A673 (cell line): ENCODE data around the gene CARS2. TPM values are rescaled to one million over a fixed set of nuclear protein-coding genes. Genes with fewer than 3 reads are reported as not detected.

Experiments used
- BruUV-seq: library from RNA; stranded (reverse); fragments of 400-500 nt; replicated peaks from 2 replicates; lab custom pipeline; 2021; lab: Mats Ljungman, UMichigan
- CTCF ChIA-PET: fragments of 300-600 bp; sonication (Branson Sonifier 250); formaldehyde crosslinking; loops from one replicate; lab custom pipeline; 2022; ENCODE audit warnings: antibody characterized with exemption; lab: Charles Lee
- POLR2A ChIA-PET: fragments of 300-600 bp; sonication (Branson Sonifier 250); formaldehyde crosslinking; loops from one replicate; lab custom pipeline; 2022; ENCODE audit warnings: antibody characterized with exemption; ENCODE audit not compliant: low non-redundant PET; lab: Charles Lee
- DNase-seq: peaks from one replicate; pipeline ENCODE4 v3.0.0-alpha.2; 2015; ENCODE audit warnings: low spot score
- H3K27ac ChIP-seq: fragments of 200-600 bp; sonication (generic); 2 replicates; pipeline ENCODE4 v1.5.1; 2016; ENCODE audit warnings: mixed run types, low read depth, mild to moderate bottlenecking, mixed read lengths, antibody characterized with exemption, low read length; ENCODE audit not compliant: poor library complexity, severe bottlenecking
- H3K27me3 ChIP-seq: fragments of 200-600 bp; sonication (generic); replicated peaks from 2 replicates; pipeline ENCODE4 v1.6.1; 2017; ENCODE audit warnings: mixed run types, low read depth, mild to moderate bottlenecking, mixed read lengths, antibody characterized with exemption, low read length; ENCODE audit not compliant: insufficient read depth, poor library complexity
- H3K36me3 ChIP-seq: fragments of 200-600 bp; sonication (generic); 2 replicates; pipeline ENCODE4 v1.6.1; 2016; ENCODE audit warnings: mixed run types, mild to moderate bottlenecking, mixed read lengths, antibody characterized with exemption, low read length; ENCODE audit not compliant: insufficient read depth, poor library complexity, severe bottlenecking
- H3K4me1 ChIP-seq: fragments of 200-600 bp; sonication (generic); 2 replicates; pipeline ENCODE4 v1.6.1; 2017; ENCODE audit warnings: mixed run types, mild to moderate bottlenecking, mixed read lengths, antibody characterized with exemption, low read length; ENCODE audit not compliant: insufficient read depth, poor library complexity, severe bottlenecking
- H3K4me3 ChIP-seq: fragments of 200-600 bp; sonication (generic); 2 replicates; pipeline ENCODE4 v1.5.1; 2016; ENCODE audit warnings: low read depth, mixed run types, mild to moderate bottlenecking, mixed read lengths, low read length; ENCODE audit not compliant: poor library complexity, severe bottlenecking
- H3K9me3 ChIP-seq: fragments of 200-600 bp; sonication (generic); 2 replicates; pipeline ENCODE4 v1.6.1; 2016; ENCODE audit warnings: mixed run types, low read depth, mild to moderate bottlenecking, mixed read lengths, antibody characterized with exemption, low read length; ENCODE audit not compliant: poor library complexity, severe bottlenecking
- EZH2 ChIP-seq: fragments of 200-600 bp; sonication (generic); IDR thresholded peaks from 2 replicates; pipeline ENCODE4 v1.6.1; 2017; ENCODE audit warnings: borderline replicate concordance, low read depth, mild to moderate bottlenecking, mixed read lengths, antibody characterized with exemption, low read length; ENCODE audit not compliant: poor library complexity, severe bottlenecking
- intact Hi-C: fragments of 100-400 bp; cut with micrococcal nuclease; formaldehyde crosslinking; loops from one replicate; pipeline ENCODE4 v1.10.0; 2022; ENCODE audit not compliant: unreplicated experiment
- total RNA-seq: library from RNA; stranded (reverse); gene quantifications from 2 replicates; pipeline ENCODE4 v1.2.3, GENCODE V29; 2021
- TF ChIP-seq, protein P1 (sequence below): fragments of 300-800, 200-600 bp; sonication (generic); conservative IDR thresholded peaks from 2 replicates; pipeline ENCODE4 v1.5.1; 2017; ENCODE audit warnings: low read depth, mild to moderate bottlenecking, antibody characterized with exemption, low read length, moderate library complexity, mixed read lengths

The CARS2 gene
- total RNA-seq, 1 experiment from 2014 or later: 71.4 TPM

DNA sequence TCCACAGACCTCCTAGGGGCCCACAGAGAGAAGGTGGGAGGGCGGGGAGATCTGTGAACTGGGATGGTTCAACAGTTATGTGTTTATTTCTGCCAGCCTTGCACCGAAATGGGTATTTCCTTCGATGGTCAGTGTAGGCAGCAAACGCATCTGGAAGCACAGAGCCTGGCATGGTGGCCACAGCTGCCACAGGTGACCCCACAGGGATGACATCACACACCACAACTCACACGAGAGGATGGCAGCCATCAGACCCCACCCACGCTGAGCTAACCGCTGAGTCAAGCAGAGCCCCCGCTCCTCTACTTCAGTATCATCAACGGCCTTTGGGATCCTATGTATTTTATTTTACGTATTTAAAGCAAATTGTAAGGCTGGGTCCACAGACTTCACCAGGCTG is 53.2 kb downstream of the CARS2 start:
- no peak for TF ChIP-seq EZH2
- TF ChIP-seq, protein P1, sequence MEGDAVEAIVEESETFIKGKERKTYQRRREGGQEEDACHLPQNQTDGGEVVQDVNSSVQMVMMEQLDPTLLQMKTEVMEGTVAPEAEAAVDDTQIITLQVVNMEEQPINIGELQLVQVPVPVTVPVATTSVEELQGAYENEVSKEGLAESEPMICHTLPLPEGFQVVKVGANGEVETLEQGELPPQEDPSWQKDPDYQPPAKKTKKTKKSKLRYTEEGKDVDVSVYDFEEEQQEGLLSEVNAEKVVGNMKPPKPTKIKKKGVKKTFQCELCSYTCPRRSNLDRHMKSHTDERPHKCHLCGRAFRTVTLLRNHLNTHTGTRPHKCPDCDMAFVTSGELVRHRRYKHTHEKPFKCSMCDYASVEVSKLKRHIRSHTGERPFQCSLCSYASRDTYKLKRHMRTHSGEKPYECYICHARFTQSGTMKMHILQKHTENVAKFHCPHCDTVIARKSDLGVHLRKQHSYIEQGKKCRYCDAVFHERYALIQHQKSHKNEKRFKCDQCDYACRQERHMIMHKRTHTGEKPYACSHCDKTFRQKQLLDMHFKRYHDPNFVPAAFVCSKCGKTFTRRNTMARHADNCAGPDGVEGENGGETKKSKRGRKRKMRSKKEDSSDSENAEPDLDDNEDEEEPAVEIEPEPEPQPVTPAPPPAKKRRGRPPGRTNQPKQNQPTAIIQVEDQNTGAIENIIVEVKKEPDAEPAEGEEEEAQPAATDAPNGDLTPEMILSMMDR: no peak
- ChIA-PET POLR2A (no interaction called here), CTCF (no interaction called here)
- intact Hi-C loops: no loop called here
- BruUV-seq: no TSS peak
- H3K27me3 ChIP-seq: no peaks in the 10 kb centered on the region
- H3K9me3 ChIP-seq: peaks cover under 1% of the 10 kb centered on the region
- no peak overlapping the region for H3K4me3 ChIP-seq
- no peak for DNase-seq
- no peaks in the 10 kb centered on the region for H3K4me1 ChIP-seq
- peaks cover 2% of the 10 kb centered on the region for H3K36me3 ChIP-seq
- no peak overlapping the region for H3K27ac ChIP-seq

DNA sequence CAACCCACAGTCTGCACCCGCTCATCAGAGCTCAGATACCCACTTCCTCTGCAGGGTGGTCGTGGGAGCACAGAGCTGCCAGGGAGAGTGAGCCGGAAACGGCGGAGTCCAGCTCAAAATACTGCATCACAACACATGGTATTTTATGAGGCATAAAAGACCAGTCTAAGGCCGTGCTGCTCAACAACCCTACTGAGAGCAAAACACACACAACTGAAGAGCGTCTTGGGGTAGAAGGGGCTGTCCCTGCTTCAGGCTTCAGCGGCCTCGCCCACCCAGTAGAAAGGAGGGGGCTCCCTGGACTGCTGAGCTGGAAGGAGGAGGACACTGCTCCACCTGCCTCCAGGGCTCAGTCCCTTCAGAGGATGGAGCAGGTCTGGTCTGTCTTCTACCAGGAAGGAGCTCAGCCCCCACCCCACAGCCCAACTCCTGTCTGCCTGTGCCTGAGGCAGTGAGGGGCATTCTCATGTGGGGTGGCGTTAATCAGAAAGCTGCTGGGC is 53.6 kb downstream of the CARS2 start:
- intact Hi-C loops: no loop called here
- DNase-seq: no peak
- no TSS peak for BruUV-seq
- ChIA-PET POLR2A (no interaction called here), CTCF (no interaction called here)
- TF ChIP-seq, protein P1: no peak
- no peak for TF ChIP-seq EZH2
- no peak overlapping the region for H3K27ac ChIP-seq
- no peaks in the 10 kb centered on the region for H3K27me3 ChIP-seq
- no peaks in the 10 kb centered on the region for H3K9me3 ChIP-seq
- no peaks in the 10 kb centered on the region for H3K4me1 ChIP-seq
- H3K36me3 ChIP-seq: peaks cover 2% of the 10 kb centered on the region
- no peak overlapping the region for H3K4me3 ChIP-seq

DNA sequence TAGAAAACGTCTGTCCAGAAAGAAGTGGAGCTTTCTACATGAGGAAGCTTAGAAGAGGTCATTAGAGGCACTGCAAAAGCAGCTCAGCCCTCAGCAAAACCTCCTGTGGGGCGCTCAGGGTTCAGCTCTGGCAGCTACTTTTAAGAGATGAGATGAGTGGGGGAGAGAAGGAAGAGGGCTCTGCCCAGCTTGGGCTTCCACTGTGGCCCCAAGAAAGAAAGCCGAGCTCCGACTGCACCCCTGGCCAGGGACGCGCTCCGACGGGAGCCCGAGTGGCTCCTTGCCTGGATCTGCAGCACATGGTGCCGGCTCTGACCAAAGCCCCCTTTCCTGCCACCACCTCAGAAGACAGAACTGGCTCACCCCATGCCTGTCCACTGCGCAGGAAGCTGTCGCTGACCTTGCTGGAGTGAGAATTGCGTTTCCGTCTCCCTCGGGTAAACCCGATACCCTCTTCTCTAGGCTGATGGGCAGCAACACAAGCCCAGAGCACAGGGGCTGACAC is 54.1 kb downstream of the CARS2 start:
- CTCF ChIA-PET: no interaction called here
- no peak for DNase-seq
- no TSS peak for BruUV-seq
- no peaks in the 10 kb centered on the region for H3K27me3 ChIP-seq
- POLR2A ChIA-PET: no interaction called here
- no peak overlapping the region for H3K27ac ChIP-seq
- H3K4me3 ChIP-seq: no peak overlapping the region
- peaks cover 2% of the 10 kb centered on the region for H3K36me3 ChIP-seq
- no peaks in the 10 kb centered on the region for H3K9me3 ChIP-seq
- TF ChIP-seq, protein P1: no peak
- no peak for TF ChIP-seq EZH2
- intact Hi-C loops: no loop called here
- no peaks in the 10 kb centered on the region for H3K4me1 ChIP-seq
